Liver (tissue), 9 donors: ENCODE measurements around the gene CTTNBP2. TPM values are rescaled to one million over a fixed set of nuclear protein-coding genes. Genes with fewer than 3 reads are reported as not detected.

Source experiments
- DNase-seq: peaks from one replicate; pipeline ENCODE4 v3.0.0-alpha.2; 2017; ENCODE audit warnings: low spot score
- H3K27ac ChIP-seq, 2 donors: one replicate each; pipeline ENCODE4 v1.7.0; 2013; ENCODE audit warnings: inconsistent platforms in 2 of 2, low read length in 2 of 2, control low read depth in 1 of 2, low read depth in 1 of 2, mild to moderate bottlenecking in 1 of 2
- H3K27me3 ChIP-seq, 4 donors: one replicate each; pipeline versions ENCODE4 v1.6.1 to v1.7.0; 2013; ENCODE audit warnings: low read length in 3 of 4, inconsistent platforms in 1 of 4, mild to moderate bottlenecking in 1 of 4, moderate library complexity in 1 of 4; ENCODE audit not compliant: control insufficient read depth in 4 of 4, insufficient read depth in 4 of 4
- H3K36me3 ChIP-seq, 4 donors: one replicate each; pipeline versions ENCODE4 v1.6.1 to v1.7.0; 2013; ENCODE audit warnings: low read length in 3 of 4, mild to moderate bottlenecking in 3 of 4, low read depth in 1 of 4, moderate library complexity in 1 of 4; ENCODE audit not compliant: control insufficient read depth in 4 of 4, insufficient read depth in 3 of 4
- H3K4me1 ChIP-seq, 4 donors: one replicate each; pipeline versions ENCODE4 v1.6.1 to v1.7.0; 2013; ENCODE audit warnings: low read length in 3 of 4, mild to moderate bottlenecking in 3 of 4, moderate library complexity in 1 of 4; ENCODE audit not compliant: control insufficient read depth in 4 of 4, insufficient read depth in 4 of 4
- H3K4me3 ChIP-seq, 3 donors: one replicate each; pipeline versions ENCODE4 v1.6.1 to v1.7.0; 2013; ENCODE audit warnings: low read length in 3 of 3, control low read depth in 1 of 3, low read depth in 1 of 3, mild to moderate bottlenecking in 1 of 3
- H3K9ac ChIP-seq, 2 donors: one replicate each; pipeline ENCODE4 v1.7.0; 2013; ENCODE audit warnings: low read length in 2 of 2, mild to moderate bottlenecking in 2 of 2, moderate library complexity in 2 of 2, control low read depth in 1 of 2, low read depth in 1 of 2
- H3K9me3 ChIP-seq, 4 donors: one replicate each; pipeline versions ENCODE4 v1.6.1 to v1.7.0; 2013; ENCODE audit warnings: low read length in 3 of 4; ENCODE audit not compliant: control insufficient read depth in 4 of 4
- ATF3 ChIP-seq: IDR thresholded peaks from 2 replicates; pipeline ENCODE4 v1.6.1; 2016; ENCODE audit warnings: antibody characterized with exemption
- CTCF ChIP-seq: fragments of 150-350 bp; IDR thresholded peaks from 2 replicates; pipeline ENCODE4 v1.5.1; 2017; ENCODE audit warnings: improper control_type of control experiment, low read depth, low read length; ENCODE audit not compliant: missing input control
- EGR1 ChIP-seq, 2 donors: IDR thresholded peaks; 2 replicates each; pipeline ENCODE4 v1.6.1; 2016 to 2018; ENCODE audit warnings: antibody characterized with exemption in 2 of 2, low read depth in 2 of 2
- HNF4A ChIP-seq, 2 donors: conservative IDR thresholded peaks; 2 replicates each; pipeline ENCODE4 v1.6.1; 2016; ENCODE audit warnings: antibody characterized with exemption in 2 of 2, mild to moderate bottlenecking in 2 of 2
- MAX ChIP-seq: IDR thresholded peaks from 2 replicates; pipeline ENCODE4 v1.6.1; 2016; ENCODE audit warnings: antibody characterized with exemption
- NR2F2 ChIP-seq: IDR thresholded peaks from 2 replicates; pipeline ENCODE4 v1.6.1; 2016; ENCODE audit warnings: antibody characterized with exemption
- REST ChIP-seq: IDR thresholded peaks from 2 replicates; pipeline ENCODE4 v1.6.1; 2016; ENCODE audit warnings: antibody characterized with exemption, mild to moderate bottlenecking
- RXRA ChIP-seq, 2 donors: IDR thresholded peaks; 2 replicates each; pipeline ENCODE4 v1.6.1; 2017 to 2018; ENCODE audit warnings: antibody characterized with exemption in 2 of 2, mild to moderate bottlenecking in 1 of 2
- TAF1 ChIP-seq: conservative IDR thresholded peaks from 2 replicates; pipeline ENCODE4 v1.6.1; 2016; ENCODE audit warnings: antibody characterized with exemption, mild to moderate bottlenecking
- YY1 ChIP-seq: IDR thresholded peaks from 2 replicates; pipeline ENCODE4 v1.6.1; 2016; ENCODE audit warnings: antibody characterized with exemption, mild to moderate bottlenecking
- ZBTB33 ChIP-seq: IDR thresholded peaks from 2 replicates; pipeline ENCODE4 v1.6.1; 2016; ENCODE audit warnings: antibody characterized with exemption
- WGBS: extraction: QIAGEN DNeasy Blood & Tissue Kit; methylation state at CpG from one replicate; pipeline ENCODE4 v1.1.7; 2013; 5-methylcytosine and 5-hydroxymethylcytosine counted together
- polyA plus RNA-seq, 2 donors: library from polyadenylated mRNA; stranded (reverse) in 1 of 2; unstranded in 1 of 2; fragments of 200-250 nt in 1 of 2; fragments of >200 nt in 1 of 2; fragmentation: Nextera tagmentation in 1 of 2; extraction: Ambion mirVana in 1 of 2; gene quantifications; one replicate each; pipeline versions ENCODE4 v1.2.1 to v1.2.3, GENCODE V29; 2013 to 2015
- total RNA-seq, 2 donors: library from RNA; depleted of rRNA; stranded (reverse); fragments of >200 nt; gene quantifications; one replicate each; pipeline ENCODE4 v1.2.3, GENCODE V29; 2014
- donor health status: healthy.
- donor health status: healthy.
- donor health status: healthy.
- donor health status: healthy.
- donor health status: healthy.

The CTTNBP2 gene
- total and polyA plus RNA-seq, 4 donors = 1.2 to 1.7 (median 1.5) TPM

GRCh38 chr7:117707080-117707479 lies 166.2 kb downstream of the CTTNBP2 start:
- no peaks in the 10 kb centered on the region for H3K27me3 ChIP-seq
- H3K9me3 ChIP-seq = no peaks in the 10 kb centered on the region
- H3K4me3 ChIP-seq = no peak overlapping the region
- TF ChIP-seq CTCF = no peak
- TF ChIP-seq REST = no peak
- TF ChIP-seq MAX = no peak
- TF ChIP-seq ZBTB33 = no peak
- no peak for TF ChIP-seq RXRA (IDR thresholded peaks at IDR 0.05)
- TF ChIP-seq TAF1 = no peak
- no peak for TF ChIP-seq HNF4A (conservative IDR thresholded peaks at IDR 0.05)
- no peak for TF ChIP-seq EGR1 (IDR thresholded peaks at IDR 0.05; ENCODE audit: low read depth in 2 of 2)
- no peak for TF ChIP-seq ATF3
- H3K27ac ChIP-seq = no peak overlapping the region
- DNase-seq = no peak
- H3K4me1 ChIP-seq = no peaks in the 10 kb centered on the region
- no peaks in the 10 kb centered on the region for H3K36me3 ChIP-seq
- H3K9ac ChIP-seq = no peak overlapping the region

- no peak for DNase-seq
- 85% methylated on average over 2 of the region's 2 CpGs for WGBS
- H3K36me3 ChIP-seq = no peaks in the 10 kb centered on the region
- no peaks in the 10 kb centered on the region for H3K4me1 ChIP-seq
- no peak overlapping the region for H3K9ac ChIP-seq
- no peaks in the 10 kb centered on the region for H3K9me3 ChIP-seq
- H3K4me3 ChIP-seq = no peak overlapping the region
- H3K27ac ChIP-seq = no peak overlapping the region
- TF ChIP-seq YY1 (no peak), NR2F2 (no peak)
- H3K27me3 ChIP-seq = no peaks in the 10 kb centered on the region
These were observed 167.0 kb downstream of the CTTNBP2 start for GRCh38 chr7:117706210-117706609.
